HG02571 (cell line): Measurements from ENCODE around the gene LTB4R.

Experiments used
- ATAC-seq: cut with Tn5 transposase; IDR thresholded peaks from one replicate; pipeline ENCODE4 v1.9.1; 2021; ENCODE audit warnings: mild to moderate bottlenecking, moderate library complexity; ENCODE audit not compliant: unreplicated experiment

Gene LTB4R

DNA sequence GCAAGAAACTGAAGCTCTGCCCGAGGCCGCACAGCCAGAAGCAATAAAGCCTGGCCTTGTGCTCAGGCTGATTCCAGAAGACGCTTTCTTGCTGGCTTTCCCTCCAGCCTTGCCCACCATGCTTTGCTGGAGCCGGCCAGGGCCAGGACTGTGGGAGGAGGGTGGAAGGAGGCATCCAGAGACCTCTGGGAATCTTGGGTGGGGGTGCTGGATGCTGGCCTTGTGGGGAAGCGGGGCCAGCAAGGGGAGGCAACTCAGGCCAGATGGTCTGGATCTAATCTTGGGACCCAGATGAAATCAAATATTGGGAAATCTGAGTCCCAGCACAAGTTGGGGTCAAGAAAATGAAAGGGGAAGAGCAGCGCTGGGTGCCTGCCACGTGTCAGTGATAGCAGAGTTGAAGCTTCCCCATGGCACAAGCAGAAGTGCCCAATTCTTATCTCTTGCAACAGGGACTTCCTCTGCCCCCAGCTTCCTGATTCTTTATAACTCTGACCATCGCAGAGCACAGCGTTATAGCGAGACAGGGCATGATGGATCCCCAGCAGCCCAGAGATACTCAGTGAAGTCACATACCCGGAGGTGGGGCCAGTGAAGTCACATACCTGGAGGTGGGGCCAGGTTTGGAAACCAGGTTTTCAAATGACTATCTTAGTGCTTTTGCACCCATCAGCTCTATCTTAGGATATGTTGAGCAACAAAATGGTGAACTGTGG lies 33.5 kb upstream of the LTB4R start:
- no peak for ATAC-seq

DNA sequence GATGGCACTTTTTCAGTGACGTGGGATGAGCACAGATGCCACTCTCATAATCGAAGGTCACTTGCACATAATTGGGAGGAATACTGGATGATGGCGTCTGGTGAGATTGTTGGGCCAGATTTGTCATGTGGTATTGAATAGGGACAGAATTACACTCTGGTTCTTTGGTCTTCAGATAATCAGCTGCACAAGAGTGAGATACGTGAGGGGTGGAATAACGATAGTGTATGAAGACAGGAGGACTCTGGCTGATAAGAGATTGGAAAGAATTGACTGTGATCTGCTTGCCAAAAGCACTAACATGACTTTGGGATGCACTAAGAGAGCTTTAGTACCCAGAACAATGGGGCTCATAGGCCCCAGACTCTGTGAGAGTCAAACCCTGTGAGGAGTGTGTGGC lies 32.9 kb upstream of the LTB4R start:
- no peak for ATAC-seq

DNA sequence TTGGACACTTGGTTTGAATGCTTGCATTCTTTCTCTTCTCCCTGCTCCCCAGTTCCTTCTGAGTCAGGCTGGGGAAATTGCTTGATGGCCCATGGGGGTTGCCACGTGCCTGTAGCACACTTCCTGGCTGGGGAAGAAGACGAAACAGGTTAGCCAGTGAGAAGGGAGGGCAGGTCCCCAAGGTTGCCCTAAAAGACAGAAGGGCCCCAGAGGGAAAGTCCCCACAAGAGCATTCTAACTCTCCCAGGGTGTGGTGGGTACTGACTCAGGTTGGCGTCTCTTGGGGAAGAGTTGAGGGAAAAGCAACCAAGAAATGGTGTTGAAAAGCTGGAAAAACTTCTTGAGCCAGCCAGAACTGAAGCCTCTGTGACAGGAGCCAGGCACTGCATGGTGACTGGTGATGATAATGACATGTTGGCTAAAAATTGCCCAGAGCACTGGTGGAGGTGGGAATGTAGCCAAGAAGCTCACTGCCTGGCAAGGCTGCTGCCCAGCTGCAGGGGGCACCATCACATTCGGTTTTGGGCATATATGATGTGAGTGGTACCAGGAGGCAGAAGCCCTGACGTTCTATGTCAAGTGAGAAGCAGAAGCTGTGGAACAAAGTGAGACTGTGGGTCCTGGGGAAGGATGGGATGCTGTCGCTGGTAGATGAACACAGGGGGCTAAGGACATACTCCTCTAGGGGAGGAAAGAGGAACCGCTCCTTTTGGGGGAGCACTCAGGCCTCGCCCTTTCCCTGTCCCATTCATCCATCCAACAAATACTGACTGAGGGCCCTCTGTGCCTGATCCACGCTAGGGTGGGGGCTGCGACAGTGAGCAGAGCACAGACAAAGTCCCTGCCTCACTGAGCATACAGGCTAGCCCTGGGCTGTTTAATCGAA lies 31.8 kb upstream of the LTB4R start:
- peak; percentile 68 for ATAC-seq

DNA sequence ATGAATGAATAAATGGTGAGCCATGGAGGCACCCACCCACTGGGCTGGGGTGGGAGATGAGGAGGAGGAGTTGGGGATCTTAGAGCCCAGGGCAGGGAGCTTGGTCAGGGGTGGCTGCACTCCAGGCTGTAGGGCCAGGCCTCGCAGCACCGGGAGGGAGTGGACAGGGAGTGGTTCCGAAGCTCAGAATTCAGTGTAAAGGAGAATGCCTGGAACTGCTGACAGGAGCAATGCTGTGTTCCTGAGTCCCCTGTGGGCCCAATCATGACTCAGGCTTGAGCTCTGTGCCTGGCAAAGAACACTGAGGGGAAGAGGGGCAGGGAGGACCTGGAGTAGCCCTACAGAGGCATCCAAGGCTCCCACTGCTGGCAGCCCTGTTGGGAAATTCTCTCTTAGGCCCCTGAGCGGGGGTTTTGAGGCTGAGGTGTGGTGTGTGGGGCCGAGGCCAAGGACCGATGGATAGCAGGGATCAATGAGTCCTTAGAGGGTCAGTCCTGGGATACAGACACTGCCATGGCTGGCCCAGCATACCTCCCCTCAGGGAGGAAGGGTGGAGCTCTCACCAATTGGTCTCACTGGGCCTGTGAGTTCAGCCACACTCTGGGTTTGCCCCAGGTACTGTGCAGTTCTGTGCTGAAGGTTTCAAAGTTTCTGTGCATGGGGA lies 30.4 kb upstream of the LTB4R start:
- ATAC-seq = no peak

DNA sequence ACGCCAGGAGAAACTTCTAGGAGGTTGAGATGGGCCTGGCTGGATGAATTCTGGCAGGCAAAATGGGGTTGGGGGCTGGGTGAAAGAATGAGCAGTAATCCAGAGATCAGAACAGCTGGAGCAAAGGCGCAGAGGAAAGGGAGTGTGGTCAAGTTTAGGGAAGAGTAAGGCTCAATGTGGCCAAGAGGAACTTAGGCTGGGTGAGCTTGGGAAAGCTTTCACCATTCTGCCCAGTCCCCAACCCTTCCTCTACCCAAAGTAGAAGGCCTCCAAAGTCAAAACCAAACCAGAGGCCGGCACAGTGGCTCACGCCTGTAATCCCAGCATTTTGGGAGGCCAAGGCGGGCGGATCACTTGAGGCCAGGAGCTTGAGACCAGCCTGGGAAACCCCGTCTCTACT lies 29.7 kb upstream of the LTB4R start:
- no peak for ATAC-seq

DNA sequence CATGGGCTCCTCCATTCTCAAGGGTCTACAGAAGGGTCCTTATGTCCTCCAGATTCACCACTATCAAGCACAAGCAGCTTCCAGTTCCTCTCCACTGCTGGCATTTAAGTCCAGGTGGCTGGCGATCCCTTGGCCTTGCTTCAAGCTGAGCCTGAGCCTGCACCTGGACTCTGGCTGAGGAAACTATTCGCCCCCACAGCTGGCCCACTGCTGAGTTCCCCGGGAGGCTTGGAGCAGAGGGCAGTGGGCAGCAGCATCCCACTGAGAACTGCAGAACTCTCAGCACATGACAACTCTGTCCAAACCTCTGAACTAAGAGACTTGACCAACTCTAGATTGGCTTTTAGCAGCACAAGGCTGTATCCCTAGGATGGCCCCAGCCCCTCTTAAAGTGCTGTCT lies 28.6 kb upstream of the LTB4R start:
- no peak for ATAC-seq

DNA sequence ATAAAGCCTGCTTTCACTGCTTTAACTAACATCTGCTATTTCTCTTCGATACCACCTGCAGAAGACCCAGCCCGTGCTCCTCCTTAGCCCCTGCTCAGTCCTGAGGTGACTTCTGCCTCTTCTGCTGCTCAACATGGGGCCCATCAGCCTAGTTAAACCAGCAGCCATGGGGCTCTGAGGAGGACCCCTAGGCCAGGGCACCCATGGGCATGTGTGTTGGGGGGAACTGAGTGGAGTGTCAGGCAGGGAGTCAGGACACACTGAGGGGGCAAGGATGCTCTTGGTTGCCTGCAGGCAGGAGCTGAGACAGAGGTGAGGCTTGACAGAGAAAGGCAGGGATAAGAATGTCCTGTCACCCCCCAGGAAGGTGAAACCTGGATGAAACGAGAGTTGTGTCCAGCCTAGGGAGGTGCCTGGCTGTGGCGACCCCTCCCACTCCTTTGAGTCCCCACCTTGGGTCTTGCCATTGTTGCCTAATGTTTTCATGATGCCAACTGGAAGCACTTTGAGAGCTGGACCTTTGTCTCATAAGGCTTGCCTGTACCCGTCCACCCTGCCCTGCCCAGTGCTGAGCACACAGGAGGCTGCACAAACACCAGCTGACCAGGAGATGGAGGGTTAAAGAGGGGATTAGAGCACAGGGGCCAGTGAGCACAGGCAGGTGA lies 27.4 kb upstream of the LTB4R start:
- ATAC-seq = no peak

DNA sequence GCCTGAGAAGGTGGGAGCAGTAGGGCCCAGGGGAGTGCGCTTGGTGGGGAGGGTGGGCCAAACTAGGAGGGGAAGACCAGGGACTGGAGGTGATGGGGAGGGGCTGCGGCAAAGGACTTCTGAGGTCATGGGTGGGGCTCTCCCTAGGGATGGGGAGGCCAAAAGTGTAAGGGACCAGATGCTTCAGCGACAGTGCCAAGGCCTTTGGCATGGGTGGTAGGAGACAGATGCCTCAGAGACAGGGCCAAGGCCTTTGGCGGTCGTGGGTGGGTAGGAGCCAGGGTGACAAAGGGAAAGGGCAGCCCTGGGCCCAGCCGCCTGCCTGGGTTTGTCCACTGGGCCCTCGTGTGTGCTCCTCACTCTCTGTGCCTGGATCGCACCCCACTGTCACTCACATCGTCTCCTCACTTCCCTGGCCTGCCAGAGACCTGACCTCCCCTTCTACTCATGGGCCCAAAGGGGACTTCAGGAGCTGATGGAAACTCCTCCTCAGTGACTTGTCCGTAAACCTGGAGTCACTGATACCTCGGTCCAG lies 26.7 kb upstream of the LTB4R start:
- no peak for ATAC-seq

DNA sequence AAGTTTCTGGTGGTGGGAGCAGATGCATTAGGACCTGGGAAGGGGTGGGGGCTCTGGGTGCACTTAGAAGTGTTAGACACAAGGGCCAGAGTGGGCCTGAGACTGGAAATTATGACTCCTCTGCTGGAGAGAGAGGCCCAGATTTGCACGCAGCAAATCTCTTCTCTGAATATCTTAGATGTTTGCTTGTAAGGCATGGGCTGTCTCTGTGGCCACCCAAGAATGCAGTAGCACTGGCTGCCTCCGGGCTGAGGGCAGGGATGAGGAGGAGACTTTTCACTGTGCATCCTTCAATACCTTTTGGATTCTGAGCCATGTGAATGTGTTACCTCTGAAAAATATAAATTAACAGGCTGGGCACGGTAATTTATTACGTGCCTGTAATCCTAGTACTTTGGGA lies 26.0 kb upstream of the LTB4R start:
- no peak for ATAC-seq

DNA sequence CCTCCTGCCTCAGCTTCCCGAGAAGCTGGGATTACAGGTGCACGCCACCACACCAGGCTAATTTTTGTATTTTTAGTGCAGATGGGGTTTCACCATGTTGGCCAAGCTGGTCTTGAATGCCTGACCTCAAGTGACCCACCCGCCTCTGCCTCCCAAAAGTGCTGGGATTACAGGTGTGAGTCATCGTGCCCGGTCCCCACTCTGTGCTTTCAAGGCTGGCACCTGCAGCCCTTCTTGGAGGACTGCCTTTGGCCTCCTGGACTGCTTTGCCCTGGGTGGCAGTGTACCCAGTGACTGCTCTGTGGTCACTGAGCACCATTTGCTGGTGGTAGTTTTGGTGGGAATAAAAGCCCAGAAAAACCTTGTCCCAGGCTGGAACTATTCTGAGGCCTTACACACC lies 24.3 kb upstream of the LTB4R start:
- no peak for ATAC-seq

DNA sequence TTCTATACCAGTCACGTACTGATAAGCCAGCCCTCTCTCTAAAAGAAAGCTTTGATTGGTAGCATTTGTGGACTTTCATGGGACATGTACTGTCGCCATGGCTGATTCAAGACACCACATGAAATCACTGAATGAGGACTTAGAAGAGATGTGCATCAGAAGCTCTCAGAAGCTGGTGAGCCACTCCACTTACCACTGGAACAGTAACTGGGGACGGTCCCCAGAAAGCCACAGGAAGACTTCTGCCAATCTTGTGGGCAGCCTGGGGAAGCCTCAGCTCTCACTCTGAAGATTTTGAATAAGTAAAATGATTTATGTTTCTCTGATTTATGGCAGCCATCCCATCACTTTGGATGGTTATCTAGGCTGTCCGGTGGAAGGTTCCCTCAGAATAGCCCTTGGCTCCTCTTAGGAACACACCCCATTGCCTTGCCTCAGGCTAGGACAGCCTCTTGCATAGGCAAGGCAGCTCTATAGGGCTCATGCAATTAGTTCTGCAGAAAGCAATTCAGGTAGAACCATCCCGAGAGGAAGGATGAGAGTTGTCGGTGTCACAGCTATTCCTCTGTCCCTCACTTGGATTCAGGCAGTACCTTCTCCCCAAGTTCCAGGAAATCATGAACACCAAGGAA lies 21.5 kb upstream of the LTB4R start:
- peak; percentile 70 for ATAC-seq

DNA sequence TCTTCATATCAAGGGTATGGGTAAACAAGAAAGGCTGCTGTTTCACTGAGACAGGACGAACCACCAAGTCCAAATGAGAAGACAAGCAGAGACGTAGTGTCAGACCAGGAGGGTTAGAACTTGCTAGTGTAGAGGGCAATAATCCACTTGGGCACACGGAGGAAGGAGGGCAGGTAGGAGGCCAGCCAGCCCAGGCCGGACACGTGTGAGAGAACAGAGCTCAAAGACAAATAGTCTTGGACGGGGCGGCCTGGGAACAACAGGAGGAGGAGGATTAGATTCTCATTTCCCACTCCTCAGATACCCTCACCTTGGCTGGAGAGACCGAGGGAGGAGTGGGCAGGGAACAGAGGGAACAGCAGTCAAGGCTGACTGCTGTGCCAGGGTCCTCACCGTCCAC lies 20.6 kb upstream of the LTB4R start:
- ATAC-seq = no peak

DNA sequence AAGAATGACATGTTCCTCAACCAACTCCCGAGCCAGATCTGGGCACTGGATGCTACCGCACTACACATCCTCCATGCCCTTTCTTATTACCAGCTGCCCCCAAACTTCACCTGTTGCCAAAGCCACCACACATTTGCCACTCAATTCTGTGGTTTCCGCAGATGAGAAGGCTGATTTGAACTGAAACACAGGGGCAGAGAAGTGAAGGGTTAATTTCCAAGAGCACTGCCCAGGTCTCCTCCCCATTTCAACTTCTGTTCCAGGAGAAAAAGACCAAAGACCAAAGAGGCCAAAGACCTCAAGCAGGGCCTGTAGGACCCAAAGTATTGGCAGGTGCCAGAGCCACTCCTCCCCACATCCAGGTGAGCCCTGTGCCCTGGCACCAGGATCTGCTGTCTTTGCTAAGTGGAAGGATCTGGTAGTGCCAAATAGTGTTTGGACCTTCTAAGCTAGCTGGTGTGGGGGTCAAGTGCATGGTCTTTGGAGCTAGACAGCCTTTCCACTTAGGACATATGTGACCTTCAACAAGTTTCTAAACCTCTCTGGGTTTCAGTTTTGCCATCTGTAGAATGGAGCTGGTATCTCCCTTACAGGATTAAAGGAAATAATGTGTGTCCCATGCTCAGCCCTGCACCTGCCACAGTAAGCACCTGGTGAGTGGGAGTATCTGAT lies 19.7 kb upstream of the LTB4R start:
- ATAC-seq = no peak

DNA sequence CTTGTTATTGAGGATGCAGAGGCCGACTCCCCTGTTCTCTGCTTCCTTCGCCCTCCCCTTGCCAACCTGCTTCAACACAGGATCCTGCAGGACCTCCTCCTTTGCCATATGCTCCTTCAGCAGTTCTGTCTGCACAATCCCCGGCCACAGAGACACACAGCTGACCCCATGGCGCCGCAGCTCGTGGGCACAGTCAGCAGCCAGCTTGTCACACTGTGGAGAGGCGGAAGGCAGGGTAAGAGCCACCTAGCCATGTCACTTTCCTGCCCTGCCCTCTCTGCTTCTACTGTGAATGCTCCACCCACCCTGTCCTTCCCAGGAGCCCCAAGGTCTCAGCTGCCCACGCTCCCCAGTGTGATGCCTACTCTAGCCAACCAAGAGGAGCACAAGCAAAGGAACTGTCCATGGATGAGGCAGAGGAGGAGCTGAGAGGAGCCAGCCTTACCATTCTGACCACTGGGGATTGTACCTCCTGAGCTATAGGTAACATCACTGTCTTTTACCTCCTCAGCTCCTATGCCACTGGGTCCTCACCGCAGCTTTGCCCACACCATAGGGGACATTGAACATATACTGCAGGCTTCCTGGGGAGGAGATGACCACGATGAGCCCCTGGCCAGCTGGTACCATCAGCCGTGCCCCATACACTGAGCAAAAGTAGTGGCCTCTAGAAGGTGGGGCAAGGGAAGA lies 19.0 kb upstream of the LTB4R start:
- no peak for ATAC-seq

DNA sequence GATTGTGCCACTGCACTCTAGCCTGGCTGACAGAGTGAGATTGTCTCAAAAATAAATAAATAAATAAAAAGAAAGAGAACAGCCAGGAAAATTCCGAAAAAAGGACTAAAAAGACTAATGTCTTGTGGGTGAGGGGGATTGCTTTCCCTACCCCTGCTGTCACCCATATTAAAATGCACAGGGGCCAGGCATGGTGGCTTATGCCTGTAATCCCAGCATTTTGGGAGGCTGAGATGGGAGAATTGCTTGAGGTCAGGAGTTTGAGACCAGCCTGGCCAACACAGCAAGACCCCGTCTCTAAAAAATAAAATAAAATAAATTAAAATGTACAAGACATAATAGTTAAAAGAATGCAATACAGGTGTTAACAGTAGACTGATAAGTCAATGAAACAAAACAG lies 17.8 kb upstream of the LTB4R start:
- ATAC-seq = no peak

DNA sequence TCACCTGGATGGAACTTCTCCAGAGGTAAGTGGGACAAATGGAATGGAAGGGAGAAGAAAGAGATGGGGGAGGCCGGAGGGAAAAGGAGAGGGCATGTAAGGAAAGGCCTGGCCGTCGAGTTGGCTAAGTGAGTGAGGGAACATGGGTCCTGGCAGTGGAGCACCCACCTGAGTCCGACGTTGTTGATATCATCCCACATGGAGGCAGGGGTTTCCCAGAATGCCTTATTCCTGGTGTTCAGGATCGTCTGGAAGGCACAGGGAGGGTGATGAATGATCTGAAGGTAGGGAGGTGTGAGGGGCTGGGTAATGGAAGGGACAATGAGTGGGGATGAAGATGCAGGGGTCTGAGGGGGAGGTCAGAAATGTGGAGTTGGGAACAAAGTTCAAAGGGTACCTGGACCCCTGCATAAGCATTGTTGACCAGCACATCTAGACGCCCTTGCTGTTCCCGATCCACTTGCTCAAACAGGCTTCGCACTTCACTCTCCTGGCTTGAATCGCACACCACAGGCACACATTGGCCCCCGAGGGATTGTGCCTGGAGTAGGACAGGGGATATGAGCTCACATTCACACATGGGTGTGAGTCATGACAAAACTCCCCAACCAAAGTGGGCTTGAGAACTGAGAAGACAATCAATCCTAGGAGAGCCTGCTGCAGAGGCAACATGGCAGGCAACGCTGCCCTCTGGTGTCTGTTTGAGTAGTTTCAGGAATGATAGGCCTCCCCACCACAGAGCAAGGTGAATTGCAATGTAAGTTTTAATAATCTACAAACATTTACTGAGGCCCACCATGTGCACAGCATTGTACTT lies 14.8 kb upstream of the LTB4R start:
- no peak for ATAC-seq

DNA sequence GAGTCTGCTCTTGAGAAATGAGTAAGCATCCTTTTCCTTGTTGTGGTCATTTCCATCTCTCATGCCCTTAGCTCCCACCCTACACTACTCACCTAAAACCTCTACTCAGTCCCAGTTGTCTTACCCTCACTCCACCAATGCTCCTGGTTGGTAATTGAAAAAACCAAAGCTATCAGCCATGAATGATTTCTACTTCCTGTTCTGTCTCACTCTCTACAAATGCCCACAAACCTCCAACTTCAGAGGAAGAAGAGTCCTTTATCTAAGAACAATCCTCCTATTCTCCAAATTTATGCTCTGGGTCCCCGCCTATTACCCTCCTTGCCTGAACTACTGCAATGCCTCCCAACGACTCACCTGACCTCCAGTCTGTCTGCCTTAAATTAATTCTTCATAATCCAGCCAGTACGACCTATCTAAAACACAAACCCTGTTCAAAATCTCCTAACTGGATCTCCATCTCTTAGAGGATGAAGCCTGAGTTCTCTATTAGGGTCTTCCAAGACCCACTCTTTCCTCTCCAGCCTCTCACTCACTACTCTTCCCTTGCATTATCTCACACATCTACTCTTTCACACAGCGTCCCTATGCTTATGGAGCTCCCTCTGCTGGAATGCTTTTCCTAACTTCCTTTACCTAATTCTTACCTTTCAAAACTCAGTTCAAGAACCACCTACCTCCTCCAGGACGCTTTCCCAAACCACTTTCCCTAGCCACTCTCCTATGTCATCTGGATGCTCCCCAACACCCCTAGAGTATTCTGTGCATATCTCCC lies 13.9 kb upstream of the LTB4R start:
- no peak for ATAC-seq

DNA sequence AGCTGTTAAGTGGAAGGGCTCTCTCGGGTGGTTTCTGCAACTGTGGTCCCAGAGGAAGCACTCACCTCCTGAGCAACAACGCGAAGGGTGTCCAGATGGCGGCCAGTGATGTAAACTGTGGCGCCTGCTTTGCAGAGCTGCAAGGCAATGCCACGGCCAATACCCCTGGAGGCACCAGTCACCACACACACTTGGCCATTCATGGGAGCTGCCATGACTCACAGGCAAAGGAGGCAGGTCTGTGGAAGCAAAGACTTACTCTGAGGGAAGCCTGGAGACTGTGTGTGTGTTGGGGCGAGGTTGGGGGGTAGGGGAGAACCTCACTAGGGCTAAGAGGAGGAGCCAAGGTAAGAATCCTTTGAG lies 12.4 kb upstream of the LTB4R start:
- no peak for ATAC-seq
